ENCODE data around the gene RBM33.

- TF ChIP-seq STAT6 (CRISPR knock-in tag; conservative IDR thresholded peaks at IDR 0.05; ENCODE audit: low read depth) (no peak), CDX4 (CRISPR knock-in tag; IDR thresholded peaks at IDR 0.05; ENCODE audit: borderline replicate concordance) (no peak), CREB1 (CRISPR knock-in tag; IDR thresholded peaks at IDR 0.05) (no peak), ZNF425 (CRISPR knock-in tag; conservative IDR thresholded peaks at IDR 0.05) (no peak), CTCF (IDR thresholded peaks at IDR 0.05) (no peak), NR2C2 (CRISPR knock-in tag; IDR thresholded peaks at IDR 0.05) (no peak), ZBTB43 (CRISPR knock-in tag; IDR thresholded peaks at IDR 0.05) (no peak)
These were observed 76.6 kb downstream of the RBM33 start for GRCh38 chr7:155721056-155721455.

Data from WTC11 (cell line).